ENCODE data around the gene SERTAD2.

Gene SERTAD2

GRCh38 chr2:64581777-64582539 lies 71.8 kb downstream of the SERTAD2 start:
- no peak for DNase-seq

Data from C1 segment of cervical spinal cord (tissue), 14 donors.